Left ventricle myocardium inferior (tissue), 1 donor: Measurements from ENCODE around the gene CRABP2. TPM values are rescaled to one million over a fixed set of nuclear protein-coding genes. Genes with fewer than 3 reads are reported as not detected.

ENCODE experiments used
- DNase-seq: peaks from one replicate; pipeline ENCODE4 v3.0.0-alpha.2; 2020
- H3K27ac ChIP-seq: fragments of 200-600 bp; replicated peaks from 2 replicates; pipeline ENCODE4 v1.8.0; 2021
- H3K27me3 ChIP-seq: fragments of 200-600 bp; 2 replicates; pipeline ENCODE4 v1.8.0; 2021; ENCODE audit warnings: low read depth
- H3K36me3 ChIP-seq: fragments of 200-600 bp; 2 replicates; pipeline ENCODE4 v1.8.0; 2021
- H3K4me1 ChIP-seq: fragments of 200-600 bp; 2 replicates; pipeline ENCODE4 v1.8.0; 2021
- H3K4me3 ChIP-seq: fragments of 200-600 bp; 2 replicates; pipeline ENCODE4 v1.8.0; 2021; ENCODE audit warnings: mild to moderate bottlenecking, moderate library complexity
- H3K9me3 ChIP-seq: fragments of 200-600 bp; replicated peaks from 2 replicates; pipeline ENCODE4 v1.8.0; 2021
- CTCF ChIP-seq: fragments of 200-600 bp; IDR thresholded peaks from 2 replicates; pipeline ENCODE4 v1.8.0; 2021; ENCODE audit warnings: antibody characterized with exemption, mild to moderate bottlenecking, borderline replicate concordance
- intact Hi-C: fragments of 100-400 bp; cut with micrococcal nuclease; formaldehyde crosslinking; loops from one replicate; pipeline ENCODE4 v1.11.0; 2022
- total RNA-seq: library from RNA; stranded (reverse); fragmentation: NEBNext Ultra II Directional; extraction: Animal tissue kit (Norgen Biotek cat#: 25700); gene quantifications from one replicate; pipeline ENCODE4 v1.2.1, GENCODE V29; 2021
- donor health status: DM: no; HTN: yes; CAD: no; lungs with severe emphysema.

Gene CRABP2
- total RNA-seq, 1 donor from 2014 or later: 0.60 TPM

- Histone ChIP-seq H3K4me1 (peaks cover 77% of the 10 kb centered on the region), H3K27ac (peak overlapping the region; percentile 98), H3K9me3 (no peaks in the 10 kb centered on the region), H3K36me3 (peaks cover 35% of the 10 kb centered on the region), H3K27me3 (no peaks in the 10 kb centered on the region), H3K4me3 (no peak overlapping the region)
- intact Hi-C loops: no loop called here
- no peak for DNase-seq
- no peak for TF ChIP-seq CTCF
Measured at GRCh38 chr1:156744344-156744743, 39.0 kb upstream of the CRABP2 start.

GRCh38 chr1:156743367-156744302 lies 38.3 kb upstream of the CRABP2 start:
- Histone ChIP-seq H3K36me3 (peaks cover 35% of the 10 kb centered on the region), H3K9me3 (no peaks in the 10 kb centered on the region), H3K27ac (peak overlapping the region; percentile 98), H3K27me3 (no peaks in the 10 kb centered on the region), H3K4me1 (peaks cover 70% of the 10 kb centered on the region), H3K4me3 (no peak overlapping the region)
- DNase-seq: no peak
- intact Hi-C loops: no loop called here
- no peak for TF ChIP-seq CTCF

GRCh38 chr1:156742801-156743200 lies 37.4 kb upstream of the CRABP2 start:
- Histone ChIP-seq H3K27me3 (no peaks in the 10 kb centered on the region), H3K27ac (no peak overlapping the region), H3K4me1 (peaks cover 62% of the 10 kb centered on the region), H3K4me3 (no peak overlapping the region), H3K9me3 (no peaks in the 10 kb centered on the region), H3K36me3 (peaks cover 37% of the 10 kb centered on the region)
- intact Hi-C loops: no loop called here
- DNase-seq: no peak
- no peak for TF ChIP-seq CTCF

- intact Hi-C loops: no loop called here
- Histone ChIP-seq H3K4me1 (peaks cover 55% of the 10 kb centered on the region), H3K9me3 (no peaks in the 10 kb centered on the region), H3K36me3 (peaks cover 45% of the 10 kb centered on the region), H3K27ac (peak overlapping the region; percentile 90), H3K27me3 (no peaks in the 10 kb centered on the region), H3K4me3 (no peak overlapping the region)
- DNase-seq: no peak
- TF ChIP-seq CTCF: no peak
Measured at GRCh38 chr1:156742017-156742416, 36.6 kb upstream of the CRABP2 start.

GRCh38 chr1:156741481-156741983 lies 36.1 kb upstream of the CRABP2 start:
- H3K4me3 ChIP-seq: peak overlapping the region; percentile 96
- H3K27me3 ChIP-seq: no peaks in the 10 kb centered on the region
- H3K36me3 ChIP-seq: peaks cover 50% of the 10 kb centered on the region
- no peak for DNase-seq
- no peaks in the 10 kb centered on the region for H3K9me3 ChIP-seq
- H3K4me1 ChIP-seq: peaks cover 51% of the 10 kb centered on the region
- H3K27ac ChIP-seq: peak overlapping the region; percentile 90
- no peak for TF ChIP-seq CTCF
- intact Hi-C loops: no loop called here
